HEK293 (cell line): Measurements from ENCODE around the gene HPD.

Source experiments
- CTCF ChIP-seq: fragments of 450-650 bp; formaldehyde crosslinking; IDR thresholded peaks from 2 replicates; pipeline ENCODE4 v1.5.1; 2016; ENCODE audit warnings: missing biosample characterization, missing genetic modification characterization
- KLF9 ChIP-seq: fragments of 450-650 bp; formaldehyde crosslinking; IDR thresholded peaks from 2 replicates; pipeline ENCODE4 v1.5.1; 2016; ENCODE audit warnings: missing biosample characterization, missing genetic modification characterization, low read depth
- TCF7L2 ChIP-seq: IDR thresholded peaks from 2 replicates; pipeline ENCODE4 v1.6.1; 2011; ENCODE audit warnings: low read depth, mild to moderate bottlenecking, inconsistent platforms, low read length, moderate library complexity, borderline replicate concordance
- ZNF18 ChIP-seq: fragments of 450-650 bp; formaldehyde crosslinking; IDR thresholded peaks from 2 replicates; pipeline ENCODE4 v1.5.1; 2016; ENCODE audit warnings: missing biosample characterization, missing genetic modification characterization
- ZNF394 ChIP-seq: fragments of 450-650 bp; formaldehyde crosslinking; IDR thresholded peaks from 2 replicates; pipeline ENCODE4 v1.5.1; 2016; ENCODE audit warnings: missing biosample characterization, missing genetic modification characterization, mild to moderate bottlenecking, moderate library complexity, borderline replicate concordance
- ZNF449 ChIP-seq: fragments of 450-650 bp; formaldehyde crosslinking; IDR thresholded peaks from 2 replicates; pipeline ENCODE4 v1.5.1; 2017; ENCODE audit warnings: missing biosample characterization, mild to moderate bottlenecking, missing genetic modification characterization, moderate library complexity
- ZNF600 ChIP-seq: fragments of 450-650 bp; formaldehyde crosslinking; IDR thresholded peaks from 2 replicates; pipeline ENCODE4 v1.5.1; 2016; ENCODE audit warnings: missing biosample characterization, missing genetic modification characterization
- ZNF830 ChIP-seq: fragments of 450-650 bp; IDR thresholded peaks from 2 replicates; pipeline ENCODE4 v1.5.0; 2018; ENCODE audit warnings: missing biosample characterization, missing genetic modification characterization, low read depth, mild to moderate bottlenecking, moderate library complexity
- ZSCAN5A ChIP-seq: fragments of 450-650 bp; formaldehyde crosslinking; IDR thresholded peaks from 2 replicates; pipeline ENCODE4 v1.5.1; 2016; ENCODE audit warnings: missing biosample characterization, missing genetic modification characterization

GRCh38 chr12:121861636-121862254, 3.1 kb upstream of the HPD start:
- TF ChIP-seq CTCF (tag by site-specific recombination) (no peak), ZSCAN5A (tag by site-specific recombination) (no peak), ZNF600 (no peak), KLF9 (tag by site-specific recombination) (no peak), TCF7L2 (no peak), ZNF18 (tag by site-specific recombination) (no peak), ZNF449 (no peak), ZNF830 (no peak), ZNF394 (tag by site-specific recombination) (no peak)
